ENCODE data around the gene ATP2C1.
A peak's percentile ranks its signal among the peaks of the same experiment; 100 is the strongest.
"Not testable (repeated sequence)": the region's sequence is repeated elsewhere in the genome, so short reads cannot be mapped to it uniquely, and the experiment has no call there.

The ATP2C1 gene, protein sequence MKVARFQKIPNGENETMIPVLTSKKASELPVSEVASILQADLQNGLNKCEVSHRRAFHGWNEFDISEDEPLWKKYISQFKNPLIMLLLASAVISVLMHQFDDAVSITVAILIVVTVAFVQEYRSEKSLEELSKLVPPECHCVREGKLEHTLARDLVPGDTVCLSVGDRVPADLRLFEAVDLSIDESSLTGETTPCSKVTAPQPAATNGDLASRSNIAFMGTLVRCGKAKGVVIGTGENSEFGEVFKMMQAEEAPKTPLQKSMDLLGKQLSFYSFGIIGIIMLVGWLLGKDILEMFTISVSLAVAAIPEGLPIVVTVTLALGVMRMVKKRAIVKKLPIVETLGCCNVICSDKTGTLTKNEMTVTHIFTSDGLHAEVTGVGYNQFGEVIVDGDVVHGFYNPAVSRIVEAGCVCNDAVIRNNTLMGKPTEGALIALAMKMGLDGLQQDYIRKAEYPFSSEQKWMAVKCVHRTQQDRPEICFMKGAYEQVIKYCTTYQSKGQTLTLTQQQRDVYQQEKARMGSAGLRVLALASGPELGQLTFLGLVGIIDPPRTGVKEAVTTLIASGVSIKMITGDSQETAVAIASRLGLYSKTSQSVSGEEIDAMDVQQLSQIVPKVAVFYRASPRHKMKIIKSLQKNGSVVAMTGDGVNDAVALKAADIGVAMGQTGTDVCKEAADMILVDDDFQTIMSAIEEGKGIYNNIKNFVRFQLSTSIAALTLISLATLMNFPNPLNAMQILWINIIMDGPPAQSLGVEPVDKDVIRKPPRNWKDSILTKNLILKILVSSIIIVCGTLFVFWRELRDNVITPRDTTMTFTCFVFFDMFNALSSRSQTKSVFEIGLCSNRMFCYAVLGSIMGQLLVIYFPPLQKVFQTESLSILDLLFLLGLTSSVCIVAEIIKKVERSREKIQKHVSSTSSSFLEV

GRCh38 chr3:130893376-130894129 is at the start of gene ATP2C1:
Gene ATP2C1 (plus strand): TSS chr3:130894084. CDS start chr3:130894770, 686 bp downstream.
- DNase-seq (ENCODE audit: low read depth in 3 of 3): peak; percentile 80 to 82 (median 80)

DNA sequence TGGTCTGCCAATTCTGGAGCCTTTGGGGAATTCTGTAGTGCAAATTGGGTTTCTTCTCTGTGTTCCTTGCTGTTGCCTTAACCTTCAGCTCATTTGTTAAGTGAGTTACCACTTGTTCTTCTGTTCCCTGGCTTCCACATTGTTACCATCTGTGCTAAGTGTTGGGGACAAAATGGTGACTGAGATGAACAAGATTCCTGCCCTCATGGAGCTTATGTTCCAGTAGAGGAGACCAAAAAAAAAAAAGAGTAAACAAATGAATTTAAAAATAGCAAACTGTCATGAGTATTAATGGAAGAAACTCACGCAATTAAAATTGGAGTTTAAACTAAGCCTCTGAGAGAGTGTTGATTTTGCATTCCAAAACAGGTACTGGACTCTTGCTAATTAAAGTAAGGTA is 49.4 kb upstream of the ATP2C1 start:
- DNase-seq (ENCODE audit: low read depth in 3 of 3): no peak

- no peak for DNase-seq (ENCODE audit: low read depth in 3 of 3)
These were observed 47.7 kb upstream of the ATP2C1 start for GRCh38 chr3:130846181-130846580.

- no peak for DNase-seq (ENCODE audit: low read depth in 3 of 3)
These were observed 44.8 kb upstream of the ATP2C1 start for GRCh38 chr3:130849091-130849552.

DNA sequence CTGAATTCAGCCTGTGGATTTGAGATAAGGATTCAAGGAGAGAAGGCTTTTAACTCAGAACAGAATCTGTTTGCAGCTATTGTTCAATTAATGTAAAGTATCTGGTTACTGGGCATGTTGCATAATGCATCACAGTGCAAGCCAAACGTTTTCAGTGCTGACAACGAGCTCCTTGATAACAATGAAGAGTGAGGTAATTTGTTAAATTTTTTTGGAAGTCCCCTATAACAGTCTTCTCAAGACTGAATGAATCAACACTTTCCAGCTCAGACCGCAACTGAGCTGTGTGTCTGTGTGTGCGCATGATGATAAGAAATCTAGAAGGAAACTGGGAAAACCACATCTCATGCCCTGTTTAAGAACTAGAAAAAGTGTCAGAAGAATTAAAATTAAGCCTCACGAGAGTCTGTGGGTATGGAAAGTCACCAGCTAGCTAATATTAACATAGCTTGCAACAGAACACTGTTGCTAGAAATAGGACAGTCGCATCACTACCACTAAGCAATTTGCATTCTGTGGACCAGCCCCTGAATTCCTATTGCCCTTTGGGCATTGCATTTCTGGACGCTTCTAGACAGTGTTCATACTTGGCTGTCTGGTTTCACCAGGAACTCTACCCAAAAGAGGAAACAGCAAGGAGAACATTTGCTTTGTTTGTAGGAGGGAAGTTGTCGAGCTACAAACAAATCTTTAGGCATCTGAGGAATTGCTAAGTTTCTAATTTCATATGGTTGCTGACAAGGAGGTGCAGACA is 43.7 kb upstream of the ATP2C1 start:
- DNase-seq (ENCODE audit: low read depth in 3 of 3): peak in 2 of 3 experiments; percentile 5 to 13

- no peak for DNase-seq (ENCODE audit: low read depth in 3 of 3)
These were observed 43.0 kb upstream of the ATP2C1 start for GRCh38 chr3:130850843-130851242.

- DNase-seq (ENCODE audit: low read depth in 3 of 3): no peak
These were observed 42.6 kb upstream of the ATP2C1 start for GRCh38 chr3:130851277-130851676.

DNA sequence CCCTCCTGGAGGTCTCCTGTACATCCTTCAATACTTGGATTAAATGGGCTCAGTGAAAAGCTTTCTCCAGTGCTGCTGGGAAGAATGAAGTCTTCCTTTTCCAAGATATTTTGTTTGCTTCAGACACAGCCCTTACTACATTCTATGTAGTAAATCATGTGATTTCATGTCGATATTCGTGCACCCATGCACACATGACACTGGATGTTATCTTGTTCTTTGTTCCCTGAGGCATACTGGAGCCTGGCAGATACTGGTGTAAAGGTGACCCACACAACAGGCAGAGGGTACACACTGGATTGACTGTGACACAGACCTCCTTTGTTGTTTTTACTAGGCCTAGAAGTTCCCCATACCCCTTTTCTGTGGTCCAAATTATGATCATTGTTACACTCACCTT is 40.3 kb upstream of the ATP2C1 start:
- no peak for DNase-seq (ENCODE audit: low read depth in 3 of 3)

DNA sequence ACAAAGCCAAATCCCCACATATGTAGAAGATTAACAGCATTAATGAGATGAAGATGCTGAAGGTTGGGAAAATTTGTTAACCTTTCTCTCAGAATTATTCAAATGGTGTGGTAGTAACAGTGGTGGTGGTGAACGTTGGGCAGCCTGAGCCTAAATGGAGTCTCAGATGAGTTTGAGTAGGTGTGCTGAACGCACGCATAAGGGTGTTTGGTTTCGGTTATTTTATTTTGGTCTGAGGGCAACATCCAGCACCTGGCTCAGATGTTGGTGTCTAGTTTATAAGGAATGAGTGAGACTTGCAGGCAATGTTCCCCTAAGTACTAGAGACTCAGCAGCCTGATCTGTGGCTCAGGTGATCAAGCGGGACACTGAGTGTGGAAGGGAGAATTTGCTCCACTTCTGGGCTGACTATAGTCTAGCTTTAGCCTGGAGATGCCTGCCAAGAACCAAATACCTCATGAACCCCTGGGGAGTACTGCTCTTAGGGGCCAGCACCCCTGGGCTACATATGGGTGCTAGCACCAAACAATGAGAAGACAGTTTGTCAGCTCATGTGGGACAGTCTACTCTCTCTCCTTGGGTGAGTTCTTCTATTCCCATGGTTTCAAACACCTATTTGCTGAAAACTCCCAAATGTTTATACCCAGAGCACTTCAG is 39.5 kb upstream of the ATP2C1 start:
- no peak for DNase-seq (ENCODE audit: low read depth in 3 of 3)

- no peak for DNase-seq (ENCODE audit: low read depth in 3 of 3)
These were observed 36.4 kb upstream of the ATP2C1 start for GRCh38 chr3:130857336-130858026.

DNA sequence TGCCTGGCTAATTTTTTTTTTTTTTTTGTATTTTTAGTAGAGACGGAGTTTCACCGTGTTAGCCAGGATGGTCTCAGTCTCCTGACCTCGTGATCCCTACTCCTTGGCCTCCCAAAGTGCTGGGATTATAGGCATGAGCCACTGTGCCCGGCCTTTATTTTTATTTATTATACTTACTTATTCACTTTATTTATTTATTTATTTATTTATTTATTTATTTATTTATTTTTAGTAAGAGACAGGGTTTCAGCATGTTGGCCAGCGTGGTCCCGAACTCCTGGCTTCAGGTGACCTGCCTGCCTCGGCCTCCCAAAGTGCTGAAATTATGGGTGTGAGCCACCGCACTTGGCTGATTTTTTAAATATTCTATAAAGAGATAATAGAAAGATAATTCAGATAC is 31.8 kb upstream of the ATP2C1 start:
- not testable (repeated sequence) for DNase-seq (ENCODE audit: low read depth in 3 of 3)

- no peak for DNase-seq (ENCODE audit: low read depth in 3 of 3)
These were observed 28.4 kb upstream of the ATP2C1 start for GRCh38 chr3:130865489-130865888.

- DNase-seq (ENCODE audit: low read depth in 3 of 3): no peak
These were observed 27.6 kb upstream of the ATP2C1 start for GRCh38 chr3:130866327-130866726.

GRCh38 chr3:130870423-130870822 is 23.5 kb upstream of the ATP2C1 start:
- no peak for DNase-seq (ENCODE audit: low read depth in 3 of 3)

DNA sequence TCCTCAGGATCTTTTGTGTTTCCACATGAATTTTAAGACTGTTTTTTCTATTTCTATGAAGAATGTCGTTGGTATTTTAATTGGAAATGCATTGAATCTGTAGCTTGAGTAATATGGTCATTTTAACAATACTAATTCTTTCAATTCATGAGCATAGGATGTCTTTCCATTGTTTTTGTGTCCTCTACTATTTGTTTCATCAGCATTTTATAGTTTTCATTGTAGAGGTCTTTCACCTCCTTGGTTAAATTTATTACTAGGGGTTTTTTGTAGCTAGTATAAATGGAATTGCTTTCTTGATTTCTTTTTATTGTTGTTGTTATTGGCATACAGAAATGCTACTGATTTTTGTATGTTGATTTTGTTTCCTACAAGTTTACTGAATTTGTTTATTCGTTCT is 17.3 kb upstream of the ATP2C1 start:
- no peak for DNase-seq (ENCODE audit: low read depth in 3 of 3)

DNA sequence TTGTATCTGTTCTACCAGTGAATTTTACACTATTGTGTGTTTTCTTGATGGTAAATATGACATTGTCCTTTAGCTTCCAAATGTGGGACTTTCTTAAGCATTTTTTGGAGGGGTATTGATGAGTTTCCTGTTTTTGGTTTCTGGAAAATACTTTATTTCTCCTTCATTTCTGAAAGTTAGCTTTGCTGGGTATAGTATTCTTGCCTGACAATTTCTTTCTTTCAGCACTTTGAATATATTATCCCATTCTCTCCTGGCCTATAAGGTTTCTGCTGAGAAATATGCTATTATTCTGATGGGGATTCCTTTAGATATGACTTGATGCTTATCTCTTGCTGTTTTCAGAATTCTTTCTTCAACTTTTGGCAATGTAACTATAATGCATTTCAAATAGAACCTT is 15.4 kb upstream of the ATP2C1 start:
- no peak for DNase-seq (ENCODE audit: low read depth in 3 of 3)

DNA sequence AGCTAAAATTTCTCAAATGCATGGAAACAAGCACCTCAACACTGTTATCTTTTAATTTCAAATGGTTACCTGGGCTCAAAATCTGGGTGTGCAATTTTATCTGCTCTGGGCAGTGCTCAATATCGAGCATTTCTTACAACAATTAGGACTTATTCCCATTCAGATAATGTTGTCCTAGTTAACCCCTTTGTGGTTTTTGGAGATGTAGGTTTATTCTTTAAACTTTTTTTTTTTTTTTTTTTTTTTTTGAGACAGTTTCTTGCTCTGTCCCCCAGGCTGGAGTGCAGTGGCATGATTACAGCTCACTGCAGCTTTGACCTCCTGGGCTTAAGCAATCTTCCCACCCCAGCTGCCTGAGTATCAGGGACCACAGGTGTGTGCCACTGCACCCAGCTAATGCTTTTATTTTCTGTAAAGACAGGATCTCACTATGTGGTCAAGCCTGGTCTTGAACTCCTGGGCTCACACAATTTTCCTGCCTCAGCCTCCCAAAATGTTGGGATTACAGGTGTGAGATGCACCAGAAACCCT is 4.4 kb upstream of the ATP2C1 start:
- no peak for DNase-seq (ENCODE audit: low read depth in 3 of 3)

- DNase-seq (ENCODE audit: low read depth in 3 of 3): peak in 2 of 3 experiments; percentile 36 to 55
These were observed 1.0 kb upstream of the ATP2C1 start for GRCh38 chr3:130892759-130893375.
